GM13977 (cell line): ENCODE data around the gene SNX7.

ENCODE experiments used
- DNase-seq: peaks from one replicate; pipeline ENCODE4 v3.0.0; 2012; ENCODE audit warnings: low spot score
- in situ Hi-C: fragments of 300-500 bp; cut with MboI; formaldehyde crosslinking; loops from one replicate; pipeline ENCODE4 v1.12.0; 2022; ENCODE audit warnings: low sequenced_read_pairs, low pct_unique_long_range_greater_than_20kb, mixed read lengths, inconsistent platforms; ENCODE audit not compliant: unreplicated experiment
- TF ChIP-seq, protein P1 (sequence below): IDR thresholded peaks from 2 replicates; pipeline ENCODE4 v1.5.1; 2012; ENCODE audit warnings: mild to moderate bottlenecking, control low read depth; ENCODE audit not compliant: insufficient read depth; ENCODE audit errors: extremely low read depth, missing control alignments

SNX7 gene

DNA sequence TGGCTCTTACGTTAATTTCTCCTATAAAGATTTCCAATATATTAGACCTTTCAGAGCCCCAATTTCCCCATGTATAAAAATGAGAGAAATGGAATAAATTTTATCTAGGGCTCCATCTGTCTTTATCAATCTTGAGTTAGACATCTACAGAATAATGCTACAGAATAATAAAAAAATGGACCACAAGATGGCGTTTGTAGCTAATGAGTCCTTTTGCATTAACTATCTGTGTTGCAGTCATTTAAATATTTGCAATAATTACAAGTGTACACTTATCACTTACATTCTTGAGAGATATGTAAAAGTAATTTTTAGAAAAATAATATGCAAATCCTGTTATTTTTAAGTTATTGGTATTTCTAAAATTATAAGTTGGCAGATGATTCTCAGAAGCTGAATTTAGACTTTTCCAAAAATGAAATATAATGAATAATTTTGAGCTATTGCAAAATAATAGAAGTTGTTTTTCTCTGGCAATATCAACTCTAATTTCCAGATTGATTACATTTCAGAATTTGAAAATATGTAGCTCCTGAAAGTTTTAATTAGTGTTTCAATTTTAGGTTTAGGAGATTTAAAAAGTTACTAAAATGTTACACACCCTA is 87.7 kb downstream of the SNX7 start:
- in situ Hi-C loops: no loop called here
- DNase-seq: no peak
- TF ChIP-seq, protein P1, sequence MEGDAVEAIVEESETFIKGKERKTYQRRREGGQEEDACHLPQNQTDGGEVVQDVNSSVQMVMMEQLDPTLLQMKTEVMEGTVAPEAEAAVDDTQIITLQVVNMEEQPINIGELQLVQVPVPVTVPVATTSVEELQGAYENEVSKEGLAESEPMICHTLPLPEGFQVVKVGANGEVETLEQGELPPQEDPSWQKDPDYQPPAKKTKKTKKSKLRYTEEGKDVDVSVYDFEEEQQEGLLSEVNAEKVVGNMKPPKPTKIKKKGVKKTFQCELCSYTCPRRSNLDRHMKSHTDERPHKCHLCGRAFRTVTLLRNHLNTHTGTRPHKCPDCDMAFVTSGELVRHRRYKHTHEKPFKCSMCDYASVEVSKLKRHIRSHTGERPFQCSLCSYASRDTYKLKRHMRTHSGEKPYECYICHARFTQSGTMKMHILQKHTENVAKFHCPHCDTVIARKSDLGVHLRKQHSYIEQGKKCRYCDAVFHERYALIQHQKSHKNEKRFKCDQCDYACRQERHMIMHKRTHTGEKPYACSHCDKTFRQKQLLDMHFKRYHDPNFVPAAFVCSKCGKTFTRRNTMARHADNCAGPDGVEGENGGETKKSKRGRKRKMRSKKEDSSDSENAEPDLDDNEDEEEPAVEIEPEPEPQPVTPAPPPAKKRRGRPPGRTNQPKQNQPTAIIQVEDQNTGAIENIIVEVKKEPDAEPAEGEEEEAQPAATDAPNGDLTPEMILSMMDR: peak; percentile 37

GRCh38 chr1:98754176-98754575 is 92.7 kb downstream of the SNX7 start:
- TF ChIP-seq, protein P1: no peak
- DNase-seq: no peak
- in situ Hi-C loops: no loop called here

DNA sequence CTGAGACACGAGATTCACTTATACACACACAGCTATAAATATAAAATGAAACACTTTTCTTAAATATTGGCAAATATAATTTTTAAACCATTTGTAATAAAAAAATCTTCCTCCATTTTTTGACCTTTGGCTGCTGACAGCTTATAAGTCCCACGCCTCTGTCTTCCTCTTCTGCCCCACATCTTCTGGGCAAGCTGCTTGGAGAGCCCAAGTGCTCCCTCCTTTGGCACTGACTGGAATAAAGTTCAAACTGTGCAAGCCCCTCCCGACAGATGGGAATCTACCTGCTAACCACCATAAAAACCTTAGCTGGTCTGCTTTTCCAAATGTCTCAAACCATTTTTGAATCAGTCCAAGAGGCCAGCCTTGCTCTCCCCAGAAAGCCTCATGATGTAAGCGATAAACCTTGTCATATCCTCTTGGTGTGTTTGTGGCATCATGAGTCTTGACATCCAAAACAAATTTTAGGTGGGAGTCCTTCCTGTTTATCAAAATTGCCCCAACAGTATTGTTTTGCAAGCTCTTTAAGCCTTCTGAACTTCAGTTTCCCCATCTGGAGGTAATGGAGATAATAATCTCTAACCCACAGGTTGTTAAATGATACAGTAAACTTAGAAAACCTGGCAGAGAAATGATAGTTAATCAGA is 99.8 kb downstream of the SNX7 start:
- in situ Hi-C loops: no loop called here
- DNase-seq: no peak
- TF ChIP-seq, protein P1: no peak

DNA sequence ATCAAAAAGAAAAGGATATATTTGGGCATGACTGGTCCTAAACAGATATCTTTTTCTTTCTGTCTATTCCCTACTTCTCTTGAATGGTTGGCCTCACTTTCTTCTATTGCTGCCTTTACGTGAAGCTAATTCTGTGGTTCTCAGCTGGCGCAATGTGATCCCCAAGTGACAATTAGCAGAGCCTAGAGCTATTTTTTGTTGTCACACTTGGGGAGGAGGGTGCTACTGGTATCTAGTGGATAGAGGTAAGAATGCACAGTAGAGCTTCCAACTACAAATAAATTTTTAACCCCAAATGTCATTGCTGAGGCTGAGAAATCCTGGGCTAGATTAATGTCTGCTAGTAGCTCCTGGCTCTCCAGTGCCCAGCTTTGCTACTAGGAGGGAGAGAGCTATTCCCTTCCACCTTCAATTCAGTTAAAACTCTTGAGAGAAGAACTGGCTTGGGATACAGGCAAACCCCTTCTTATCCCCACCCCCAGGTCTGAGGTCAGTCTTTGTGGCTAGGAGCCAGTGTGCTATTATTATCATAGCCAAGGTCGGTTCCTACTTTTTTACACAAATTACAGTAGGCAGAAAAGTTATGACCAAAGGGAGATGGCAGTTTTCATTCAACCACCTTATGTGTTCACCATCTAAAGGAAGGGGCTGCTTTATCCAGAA is 102.1 kb downstream of the SNX7 start:
- in situ Hi-C loops: no loop called here
- no peak for DNase-seq
- TF ChIP-seq, protein P1: no peak

DNA sequence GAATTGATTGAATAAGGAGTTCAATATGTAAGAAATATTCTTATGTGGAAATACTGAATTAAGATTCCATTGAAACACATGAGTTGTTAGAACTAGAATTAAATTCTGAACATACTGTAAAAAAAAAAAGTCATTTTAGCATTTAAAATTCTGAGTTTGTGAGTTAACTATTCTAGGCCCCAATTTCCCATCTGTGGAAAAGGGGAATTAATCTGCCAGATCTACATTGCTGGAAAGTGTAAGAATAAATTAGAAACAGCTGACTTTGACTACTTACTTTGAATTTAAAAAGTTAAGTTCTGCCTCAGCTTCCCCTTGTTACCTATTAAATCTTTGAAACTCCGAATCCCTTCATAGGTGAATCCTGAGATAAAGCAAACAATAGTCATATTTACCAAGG is 103.0 kb downstream of the SNX7 start:
- in situ Hi-C loops: no loop called here
- TF ChIP-seq, protein P1: no peak
- no peak for DNase-seq

- in situ Hi-C loops: no loop called here
- TF ChIP-seq, protein P1: no peak
- DNase-seq: no peak
These were observed 104.7 kb downstream of the SNX7 start for GRCh38 chr1:98766255-98766654.
